PC-3 (cell line): ENCODE data around the gene MYL11.

Experiments
- EZH2 ChIP-seq: fragments of 300-600 bp; sonication (generic); IDR thresholded peaks from one replicate; pipeline ENCODE4 v1.6.1; 2017; ENCODE audit warnings: antibody characterized with exemption, mild to moderate bottlenecking, low read length; ENCODE audit not compliant: unreplicated experiment
- EZH2phosphoT487 ChIP-seq: fragments of 300-600 bp; sonication (generic); IDR thresholded peaks from 2 replicates; pipeline ENCODE4 v1.6.1; 2018; ENCODE audit warnings: mild to moderate bottlenecking, antibody characterized with exemption, low read length, borderline replicate concordance
- TF ChIP-seq, protein P1 (sequence below): fragments of 300-600 bp; sonication (generic); conservative IDR thresholded peaks from 2 replicates; pipeline ENCODE4 v1.5.1; 2017; ENCODE audit warnings: antibody characterized with exemption, low read depth, mild to moderate bottlenecking, low read length

DNA sequence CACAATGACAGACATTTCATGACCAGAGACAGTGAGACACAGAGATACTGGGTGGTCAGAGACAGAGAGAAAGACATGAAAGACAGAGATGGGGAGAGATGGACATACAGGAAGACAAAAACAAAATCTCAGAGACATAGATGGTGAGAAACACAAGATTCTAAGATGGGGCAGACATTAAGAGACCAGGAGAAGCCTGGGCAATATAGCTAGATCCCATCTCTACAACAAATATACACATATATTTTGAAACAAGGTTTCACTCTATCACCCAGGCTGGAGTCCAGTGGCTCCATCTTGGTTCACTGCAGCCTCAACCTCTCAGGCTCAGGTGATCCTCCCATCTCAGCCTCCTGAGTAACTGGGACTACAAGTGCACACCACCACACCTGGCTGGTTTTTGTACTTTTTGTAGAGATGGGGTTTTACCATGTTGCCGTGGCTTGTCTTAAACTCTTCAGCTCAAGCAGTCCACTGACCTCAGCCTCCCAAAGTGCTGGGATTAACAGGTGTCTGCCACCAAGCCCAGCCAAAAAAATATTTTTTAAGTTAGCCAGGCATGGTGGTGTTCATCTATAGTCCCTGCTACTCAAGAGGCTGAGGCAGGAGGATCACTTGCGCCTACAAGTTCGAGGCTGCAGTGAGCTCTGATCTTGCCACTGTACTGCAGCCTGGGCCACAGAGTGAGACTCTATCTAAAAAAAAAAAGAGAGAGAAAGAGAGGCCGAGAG, 5.6 kb downstream of the MYL11 start:
- TF ChIP-seq, protein P1, sequence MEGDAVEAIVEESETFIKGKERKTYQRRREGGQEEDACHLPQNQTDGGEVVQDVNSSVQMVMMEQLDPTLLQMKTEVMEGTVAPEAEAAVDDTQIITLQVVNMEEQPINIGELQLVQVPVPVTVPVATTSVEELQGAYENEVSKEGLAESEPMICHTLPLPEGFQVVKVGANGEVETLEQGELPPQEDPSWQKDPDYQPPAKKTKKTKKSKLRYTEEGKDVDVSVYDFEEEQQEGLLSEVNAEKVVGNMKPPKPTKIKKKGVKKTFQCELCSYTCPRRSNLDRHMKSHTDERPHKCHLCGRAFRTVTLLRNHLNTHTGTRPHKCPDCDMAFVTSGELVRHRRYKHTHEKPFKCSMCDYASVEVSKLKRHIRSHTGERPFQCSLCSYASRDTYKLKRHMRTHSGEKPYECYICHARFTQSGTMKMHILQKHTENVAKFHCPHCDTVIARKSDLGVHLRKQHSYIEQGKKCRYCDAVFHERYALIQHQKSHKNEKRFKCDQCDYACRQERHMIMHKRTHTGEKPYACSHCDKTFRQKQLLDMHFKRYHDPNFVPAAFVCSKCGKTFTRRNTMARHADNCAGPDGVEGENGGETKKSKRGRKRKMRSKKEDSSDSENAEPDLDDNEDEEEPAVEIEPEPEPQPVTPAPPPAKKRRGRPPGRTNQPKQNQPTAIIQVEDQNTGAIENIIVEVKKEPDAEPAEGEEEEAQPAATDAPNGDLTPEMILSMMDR = no peak
- TF ChIP-seq EZH2phosphoT487 (no peak), EZH2 (no peak)
